H9 (cell line): ENCODE results near the gene TMPRSS2. TPM values are rescaled to one million over a fixed set of nuclear protein-coding genes. Genes with fewer than 3 reads are reported as not detected.

Experiments
- DNase-seq: peaks from one replicate; pipeline ENCODE4 v3.0.0-alpha.2; 2017
- H2AFZ ChIP-seq: one replicate; pipeline ENCODE4 v1.6.1; 2013; ENCODE audit warnings: mild to moderate bottlenecking, low read length, control low read depth, moderate library complexity
- H2AK5ac ChIP-seq: 2 replicates; pipeline ENCODE4 v1.6.1; 2013; ENCODE audit warnings: low read length, control low read depth, mixed read lengths; ENCODE audit not compliant: insufficient read length
- H2BK120ac ChIP-seq: one replicate; pipeline ENCODE4 v1.6.1; 2013; ENCODE audit warnings: low read depth, mild to moderate bottlenecking, low read length, control low read depth, inconsistent platforms; ENCODE audit not compliant: poor library complexity, severe bottlenecking
- H2BK12ac ChIP-seq: 2 replicates; pipeline ENCODE4 v1.6.1; 2013; ENCODE audit warnings: low read length, control low read depth, mixed read lengths, low read depth; ENCODE audit not compliant: insufficient read length
- H2BK15ac ChIP-seq: 2 replicates; pipeline ENCODE4 v1.6.1; 2013; ENCODE audit warnings: low read depth, low read length, control low read depth
- H2BK20ac ChIP-seq: one replicate; pipeline ENCODE4 v1.6.1; 2013; ENCODE audit warnings: low read depth, mild to moderate bottlenecking, low read length, control low read depth, inconsistent platforms; ENCODE audit not compliant: poor library complexity, severe bottlenecking
- H2BK5ac ChIP-seq: 2 replicates; pipeline ENCODE4 v1.6.1; 2013; ENCODE audit warnings: low read length, control low read depth, mixed read lengths; ENCODE audit not compliant: insufficient read length
- H3K14ac ChIP-seq: 2 replicates; pipeline ENCODE4 v1.6.1; 2013; ENCODE audit warnings: low read length, control low read depth; ENCODE audit not compliant: insufficient read depth
- H3K18ac ChIP-seq: 2 replicates; pipeline ENCODE4 v1.6.1; 2013; ENCODE audit warnings: low read depth, mild to moderate bottlenecking, mixed read lengths, low read length, control low read depth; ENCODE audit not compliant: insufficient read length
- H3K23ac ChIP-seq: 2 replicates; pipeline ENCODE4 v1.6.1; 2013; ENCODE audit warnings: low read length, control low read depth, mixed read lengths, low read depth; ENCODE audit not compliant: insufficient read length
- H3K23me2 ChIP-seq: 2 replicates; pipeline ENCODE4 v1.6.1; 2013; ENCODE audit warnings: low read depth, mild to moderate bottlenecking, mixed read lengths, low read length, control low read depth; ENCODE audit not compliant: insufficient read length, poor library complexity, severe bottlenecking
- H3K27ac ChIP-seq: 2 replicates; pipeline ENCODE4 v1.5.1; 2013; ENCODE audit warnings: low read length, control low read depth, mixed read lengths, low read depth; ENCODE audit not compliant: insufficient read length
- H3K27me3 ChIP-seq: 2 replicates; pipeline ENCODE4 v1.6.1; 2013; ENCODE audit warnings: low read length, control low read depth, inconsistent platforms; ENCODE audit not compliant: insufficient read depth
- H3K4ac ChIP-seq: 2 replicates; pipeline ENCODE4 v1.6.1; 2013; ENCODE audit warnings: low read depth, mild to moderate bottlenecking, control low read depth, inconsistent platforms, low read length, moderate library complexity
- H3K4me1 ChIP-seq: 2 replicates; pipeline ENCODE4 v1.6.1; 2013; ENCODE audit warnings: low read length, control low read depth, inconsistent platforms; ENCODE audit not compliant: insufficient read depth
- H3K4me2 ChIP-seq: 2 replicates; pipeline ENCODE4 v1.6.1; 2013; ENCODE audit warnings: low read length, control low read depth, mixed read lengths; ENCODE audit not compliant: insufficient read length, insufficient read depth
- H3K56ac ChIP-seq: 2 replicates; pipeline ENCODE4 v1.6.1; 2013; ENCODE audit warnings: low read depth, mild to moderate bottlenecking, mixed read lengths, low read length, control low read depth; ENCODE audit not compliant: insufficient read length
- H3K79me1 ChIP-seq: 2 replicates; pipeline ENCODE4 v1.6.1; 2013; ENCODE audit warnings: low read depth, mild to moderate bottlenecking, moderate library complexity, low read length, control low read depth, inconsistent platforms; ENCODE audit not compliant: insufficient read depth, poor library complexity, severe bottlenecking
- H3K79me2 ChIP-seq: 2 replicates; pipeline ENCODE4 v1.6.1; 2013; ENCODE audit warnings: low read length, control low read depth, inconsistent platforms; ENCODE audit not compliant: insufficient read depth
- H3K9ac ChIP-seq: 2 replicates; pipeline ENCODE4 v1.6.1; 2013; ENCODE audit warnings: low read length, control low read depth, mixed read lengths; ENCODE audit not compliant: insufficient read length; ENCODE audit errors: extremely low read depth
- H3K9me3 ChIP-seq: one replicate; pipeline ENCODE4 v1.6.1; 2013; ENCODE audit warnings: low read depth, low read length, inconsistent platforms; ENCODE audit not compliant: control insufficient read depth
- H3T11ph ChIP-seq: one replicate; pipeline ENCODE4 v1.6.1; 2013; ENCODE audit warnings: mild to moderate bottlenecking, low read length, control low read depth, inconsistent platforms
- H4K20me1 ChIP-seq: one replicate; pipeline ENCODE4 v1.6.1; 2013; ENCODE audit not compliant: control insufficient read depth, insufficient read length, insufficient read depth
- H4K5ac ChIP-seq: 2 replicates; pipeline ENCODE4 v1.6.1; 2013; ENCODE audit warnings: low read depth, mild to moderate bottlenecking, mixed read lengths, low read length, control low read depth; ENCODE audit not compliant: insufficient read length
- H4K8ac ChIP-seq: replicated peaks from 2 replicates; pipeline ENCODE4 v1.6.1; 2013; ENCODE audit warnings: low read length, control low read depth, mixed read lengths, low read depth; ENCODE audit not compliant: insufficient read length
- H4K91ac ChIP-seq: 2 replicates; pipeline ENCODE4 v1.6.1; 2013; ENCODE audit warnings: low read depth, mild to moderate bottlenecking, moderate library complexity, mixed read lengths, low read length, control low read depth; ENCODE audit not compliant: insufficient read length
- H3K27ac Mint-ChIP-seq, 3 experiments: 2 replicates in 2 of 3; 3 replicates in 1 of 3; pipeline ENCODE4 v1.8.0; 2020 to 2021; ENCODE audit warnings: mixed read lengths in 3 of 3, mild to moderate bottlenecking in 1 of 3, moderate library complexity in 1 of 3
- H3K27me3 Mint-ChIP-seq: 2 replicates; pipeline ENCODE4 v1.8.0; 2021; ENCODE audit warnings: low read depth, mild to moderate bottlenecking, moderate library complexity, mixed read lengths
- H3K36me3 Mint-ChIP-seq, 3 experiments: 2 replicates in 2 of 3; 3 replicates in 1 of 3; pipeline ENCODE4 v1.8.0; 2020 to 2021; ENCODE audit warnings: low read depth in 3 of 3, mixed read lengths in 3 of 3; ENCODE audit not compliant: insufficient read depth in 1 of 3
- H3K4me1 Mint-ChIP-seq, 2 experiments: 2 replicates each; pipeline ENCODE4 v1.8.0; 2020; ENCODE audit warnings: mixed read lengths in 2 of 2
- H3K4me3 Mint-ChIP-seq, 2 experiments: 2 replicates in 1 of 2; 3 replicates in 1 of 2; pipeline ENCODE4 v1.8.0; 2020 to 2021; ENCODE audit warnings: mild to moderate bottlenecking in 2 of 2, mixed read lengths in 2 of 2, moderate library complexity in 1 of 2
- H3K9me3 Mint-ChIP-seq, 2 experiments: 2 replicates in 1 of 2; 3 replicates in 1 of 2; pipeline ENCODE4 v1.8.0; 2020; ENCODE audit warnings: mild to moderate bottlenecking in 2 of 2, mixed read lengths in 2 of 2, moderate library complexity in 1 of 2
- CTCF ChIP-seq: fragments of 200-600 bp; sonication (generic); conservative IDR thresholded peaks from 3 replicates; pipeline ENCODE4 v1.8.0; 2021; ENCODE audit warnings: antibody characterized with exemption, mild to moderate bottlenecking
- WGBS: extraction: QIAGEN DNeasy Blood & Tissue Kit; methylation state at CpG from one replicate; pipeline ENCODE4 v1.1.7; 2013; ENCODE audit warnings: missing lambda C conversion rate, low lambda C conversion rate, mixed read lengths; ENCODE audit not compliant: insufficient read length; ENCODE audit errors: extremely low coverage; 5-methylcytosine and 5-hydroxymethylcytosine counted together
- total RNA-seq: library from RNA; stranded (reverse); gene quantifications from 2 replicates; pipeline ENCODE4 v1.2.1, GENCODE V29; 2021

Gene TMPRSS2
- total RNA-seq, 1 experiment from 2014 or later: 12.1 TPM

GRCh38 chr21:41447356-41447755 lies 60.6 kb downstream of the TMPRSS2 start:
- no peak overlapping the region; a peak in 1 of 7 replicates for H3K27ac Mint-ChIP-seq

More at GRCh38 chr21:41447356-41447755, 60.6 kb downstream of the TMPRSS2 start:
- no peaks in the 10 kb centered on the region for H3K9me3 ChIP-seq
- H3K27ac ChIP-seq: no peak overlapping the region
- H4K5ac ChIP-seq: no peak overlapping the region
- Mint-ChIP-seq H3K9me3 (no peaks in the 10 kb centered on the region; a peak in 2 of 5 replicates), H3K4me1 (peaks cover 2 to 7% of the 10 kb centered on the region in 2 experiments), H3K4me3 (no peak overlapping the region), H3K36me3 (peaks cover 0 to 11% (median 6%) of the 10 kb centered on the region in 3 experiments; a peak in 4 of 7 replicates), H3K27me3 (no peaks in the 10 kb centered on the region)
- no peak overlapping the region for H2BK5ac ChIP-seq
- no peak overlapping the region for H2BK20ac ChIP-seq
- no peak overlapping the region for H3K56ac ChIP-seq
- H3K23me2 ChIP-seq: no peaks in the 10 kb centered on the region
- H3K14ac ChIP-seq: no peak overlapping the region
- H3K79me1 ChIP-seq: no peaks in the 10 kb centered on the region
- H4K8ac ChIP-seq: no peak overlapping the region
- H4K20me1 ChIP-seq: no peaks in the 10 kb centered on the region
- no peak overlapping the region for H3K4ac ChIP-seq
- no peak overlapping the region for H2AK5ac ChIP-seq
- no peaks in the 10 kb centered on the region for H3K4me1 ChIP-seq
- no peak overlapping the region for H2AFZ ChIP-seq
- H3K23ac ChIP-seq: no peak overlapping the region
- TF ChIP-seq CTCF: no peak
- H3K18ac ChIP-seq: no peak overlapping the region
- WGBS: no CpG with 5 or more reads among the region's 3 CpGs
- no peaks in the 10 kb centered on the region for H3K27me3 ChIP-seq
- H3T11ph ChIP-seq: no peak overlapping the region
- no peak overlapping the region for H2BK12ac ChIP-seq
- H3K4me2 ChIP-seq: no peak overlapping the region
- H3K79me2 ChIP-seq: no peaks in the 10 kb centered on the region
- no peak overlapping the region for H3K9ac ChIP-seq
- no peak for DNase-seq
- H4K91ac ChIP-seq: no peak overlapping the region
- no peak overlapping the region for H2BK120ac ChIP-seq
- no peak overlapping the region for H2BK15ac ChIP-seq
